Caco-2 (cell line): ENCODE results near the gene ATP8A2. TPM values are rescaled to one million over a fixed set of nuclear protein-coding genes. Genes with fewer than 3 reads are reported as not detected.

ENCODE experiments used
- BruUV-seq: library from RNA; stranded (reverse); fragments of 400-500 nt; replicated peaks from 2 replicates; lab custom pipeline; 2021; lab: Mats Ljungman, UMichigan
- CTCF ChIA-PET: fragments of 300-600 bp; sonication (Branson Sonifier 250); formaldehyde crosslinking; loops from one replicate; lab custom pipeline; 2022; ENCODE audit warnings: antibody characterized with exemption; lab: Charles Lee
- POLR2A ChIA-PET: fragments of 300-600 bp; sonication (Branson Sonifier 250); formaldehyde crosslinking; loops from one replicate; lab custom pipeline; 2022; ENCODE audit warnings: antibody characterized with exemption; lab: Charles Lee
- DNase-seq, 2 experiments: peaks; one replicate each; pipeline versions ENCODE4 v3.0.0 to v3.0.0-alpha.2; 2020 to 2022
- H3K27me3 ChIP-seq: replicated peaks from 2 replicates; pipeline ENCODE4 v1.6.0; 2011; ENCODE audit warnings: low read length; ENCODE audit not compliant: control insufficient read depth, insufficient read depth
- H3K36me3 ChIP-seq: 2 replicates; pipeline ENCODE4 v1.5.1; 2011; ENCODE audit warnings: low read length; ENCODE audit not compliant: control insufficient read depth, insufficient read depth
- H3K4me1 ChIP-seq: fragments of 250-450 bp; sonication (Bioruptor Pico); 2 replicates; pipeline ENCODE4 v1.5.1; 2020; ENCODE audit warnings: mild to moderate bottlenecking
- H3K4me3 ChIP-seq: 2 replicates; pipeline ENCODE4 v1.5.1; 2011; ENCODE audit warnings: low read depth, mild to moderate bottlenecking, control low read depth, low read length
- H3K9me3 ChIP-seq: fragments of 250-450 bp; sonication (Bioruptor Pico); 2 replicates; pipeline ENCODE4 v1.5.1; 2020; ENCODE audit warnings: mild to moderate bottlenecking, moderate library complexity
- H3K27ac Mint-ChIP-seq: one replicate; pipeline ENCODE4 v1.8.0; 2022; ENCODE audit warnings: mixed read lengths; ENCODE audit not compliant: unreplicated experiment
- H3K27me3 Mint-ChIP-seq: one replicate; pipeline ENCODE4 v1.8.0; 2022; ENCODE audit warnings: mixed read lengths; ENCODE audit not compliant: insufficient read depth, unreplicated experiment
- H3K36me3 Mint-ChIP-seq: one replicate; pipeline ENCODE4 v1.8.0; 2022; ENCODE audit warnings: mild to moderate bottlenecking, mixed read lengths; ENCODE audit not compliant: insufficient read depth, unreplicated experiment
- H3K4me1 Mint-ChIP-seq: one replicate; pipeline ENCODE4 v1.8.0; 2022; ENCODE audit warnings: low read depth, mixed read lengths; ENCODE audit not compliant: unreplicated experiment
- H3K4me3 Mint-ChIP-seq: one replicate; pipeline ENCODE4 v1.8.0; 2022; ENCODE audit warnings: mild to moderate bottlenecking, moderate library complexity, mixed read lengths; ENCODE audit not compliant: unreplicated experiment
- H3K9me3 Mint-ChIP-seq: one replicate; pipeline ENCODE4 v1.8.0; 2022; ENCODE audit warnings: mixed read lengths; ENCODE audit not compliant: unreplicated experiment
- intact Hi-C: fragments of 100-400 bp; cut with micrococcal nuclease; formaldehyde crosslinking; loops from one replicate; pipeline ENCODE4 v1.10.0; 2022; ENCODE audit not compliant: unreplicated experiment
- total RNA-seq: library from RNA; stranded (reverse); gene quantifications from 2 replicates; pipeline ENCODE4 v1.2.3, GENCODE V29; 2022
- TF ChIP-seq, protein P1 (sequence below), 2 experiments: fragments of 200-600 bp in 1 of 2; IDR thresholded peaks; 1 replicate in 1 of 2; 2 replicates in 1 of 2; pipeline versions ENCODE4 v1.5.1 to v1.8.0; 2011 to 2022; ENCODE audit warnings: antibody characterized with exemption in 1 of 2, control low read depth in 1 of 2, inconsistent platforms in 1 of 2, low read depth in 1 of 2, low read length in 1 of 2, mild to moderate bottlenecking in 1 of 2, moderate library complexity in 1 of 2; ENCODE audit not compliant: insufficient read depth in 1 of 2, severe bottlenecking in 1 of 2, unreplicated experiment in 1 of 2

ATP8A2 gene
- total RNA-seq, 1 experiment from 2014 or later: 0.05 TPM

DNA sequence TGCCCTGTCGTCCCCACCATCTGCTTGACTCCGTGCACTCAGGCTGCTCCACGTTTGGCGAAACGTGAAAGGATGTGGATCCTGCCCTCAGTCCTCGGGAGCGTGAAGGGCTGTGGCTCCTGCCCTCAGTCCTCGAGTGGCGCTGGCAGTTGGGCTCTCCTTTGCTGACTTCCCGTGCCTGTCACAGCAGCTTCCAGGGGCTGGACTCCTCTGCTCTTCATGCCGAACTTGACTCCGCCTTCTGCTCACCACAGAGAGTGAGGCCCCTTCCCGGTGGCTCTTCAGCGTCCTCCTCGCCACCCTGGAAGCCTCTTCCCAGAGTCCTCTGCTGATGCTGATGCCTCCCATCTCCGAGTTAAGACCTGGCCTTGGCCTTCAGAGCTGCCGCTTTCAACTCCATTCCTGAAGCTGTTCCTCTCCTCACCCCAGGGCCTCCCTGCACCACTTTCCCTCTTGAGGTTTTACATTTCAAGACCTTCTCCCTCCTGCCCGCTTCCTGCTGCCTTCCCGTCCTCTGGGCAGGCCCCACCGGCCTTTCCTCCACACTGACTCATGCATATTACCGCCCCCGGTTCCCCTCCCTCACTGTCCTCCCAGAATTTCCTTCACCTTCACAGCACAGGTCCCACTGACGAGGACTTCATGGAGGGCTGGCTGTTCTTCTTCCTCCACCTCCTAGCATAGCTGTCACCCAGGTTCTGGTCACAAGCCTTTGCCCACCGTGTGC lies 568.4 kb downstream of the ATP8A2 start:
- Mint-ChIP-seq H3K4me3 (no peak overlapping the region), H3K4me1 (peaks cover 6% of the 10 kb centered on the region), H3K27ac (no peak overlapping the region), H3K36me3 (no peaks in the 10 kb centered on the region), H3K27me3 (no peaks in the 10 kb centered on the region), H3K9me3 (no peaks in the 10 kb centered on the region)
- no peaks in the 10 kb centered on the region for H3K4me1 ChIP-seq
- no peaks in the 10 kb centered on the region for H3K27me3 ChIP-seq
- CTCF ChIA-PET: no interaction called here
- TF ChIP-seq, protein P1, sequence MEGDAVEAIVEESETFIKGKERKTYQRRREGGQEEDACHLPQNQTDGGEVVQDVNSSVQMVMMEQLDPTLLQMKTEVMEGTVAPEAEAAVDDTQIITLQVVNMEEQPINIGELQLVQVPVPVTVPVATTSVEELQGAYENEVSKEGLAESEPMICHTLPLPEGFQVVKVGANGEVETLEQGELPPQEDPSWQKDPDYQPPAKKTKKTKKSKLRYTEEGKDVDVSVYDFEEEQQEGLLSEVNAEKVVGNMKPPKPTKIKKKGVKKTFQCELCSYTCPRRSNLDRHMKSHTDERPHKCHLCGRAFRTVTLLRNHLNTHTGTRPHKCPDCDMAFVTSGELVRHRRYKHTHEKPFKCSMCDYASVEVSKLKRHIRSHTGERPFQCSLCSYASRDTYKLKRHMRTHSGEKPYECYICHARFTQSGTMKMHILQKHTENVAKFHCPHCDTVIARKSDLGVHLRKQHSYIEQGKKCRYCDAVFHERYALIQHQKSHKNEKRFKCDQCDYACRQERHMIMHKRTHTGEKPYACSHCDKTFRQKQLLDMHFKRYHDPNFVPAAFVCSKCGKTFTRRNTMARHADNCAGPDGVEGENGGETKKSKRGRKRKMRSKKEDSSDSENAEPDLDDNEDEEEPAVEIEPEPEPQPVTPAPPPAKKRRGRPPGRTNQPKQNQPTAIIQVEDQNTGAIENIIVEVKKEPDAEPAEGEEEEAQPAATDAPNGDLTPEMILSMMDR (IDR thresholded peaks at IDR 0.05; ENCODE audit: insufficient read depth in 1 of 2, low read depth in 1 of 2, low read length in 1 of 2, severe bottlenecking in 1 of 2, unreplicated experiment in 1 of 2): no peak
- no TSS peak for BruUV-seq
- intact Hi-C loops: no loop called here
- H3K4me3 ChIP-seq: no peak overlapping the region
- no peaks in the 10 kb centered on the region for H3K9me3 ChIP-seq
- no peak for DNase-seq
- no peaks in the 10 kb centered on the region for H3K36me3 ChIP-seq
- POLR2A ChIA-PET: no interaction called here

DNA sequence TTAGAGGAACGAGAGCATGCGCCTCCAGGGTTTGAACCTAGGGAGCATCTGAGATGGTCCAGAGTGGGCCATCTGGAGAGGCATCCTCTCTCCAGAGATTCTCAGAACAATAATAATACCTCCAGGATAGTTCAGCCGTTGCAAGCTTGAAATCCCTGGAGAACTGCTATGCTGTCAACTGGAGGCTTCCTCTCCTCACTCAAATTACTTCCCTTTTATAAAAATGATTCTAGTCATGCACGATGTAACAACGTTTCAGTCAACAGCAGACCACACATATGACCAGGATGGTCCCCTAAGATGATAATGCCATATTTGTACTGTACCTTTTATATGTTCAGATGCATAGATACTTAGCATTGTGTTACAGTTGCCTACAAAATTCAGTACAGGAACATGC lies 571.3 kb downstream of the ATP8A2 start:
- intact Hi-C loops: no loop called here
- H3K4me1 ChIP-seq: no peaks in the 10 kb centered on the region
- Mint-ChIP-seq H3K9me3 (no peaks in the 10 kb centered on the region), H3K4me3 (no peak overlapping the region), H3K27ac (no peak overlapping the region), H3K27me3 (no peaks in the 10 kb centered on the region), H3K4me1 (peaks cover 6% of the 10 kb centered on the region), H3K36me3 (no peaks in the 10 kb centered on the region)
- H3K4me3 ChIP-seq: no peak overlapping the region
- BruUV-seq: no TSS peak
- H3K36me3 ChIP-seq: no peaks in the 10 kb centered on the region
- H3K9me3 ChIP-seq: no peaks in the 10 kb centered on the region
- no peak for DNase-seq
- POLR2A ChIA-PET: no interaction called here
- CTCF ChIA-PET: no interaction called here
- TF ChIP-seq, protein P1 (IDR thresholded peaks at IDR 0.05; ENCODE audit: insufficient read depth in 1 of 2, low read depth in 1 of 2, low read length in 1 of 2, severe bottlenecking in 1 of 2, unreplicated experiment in 1 of 2): no peak
- no peaks in the 10 kb centered on the region for H3K27me3 ChIP-seq

DNA sequence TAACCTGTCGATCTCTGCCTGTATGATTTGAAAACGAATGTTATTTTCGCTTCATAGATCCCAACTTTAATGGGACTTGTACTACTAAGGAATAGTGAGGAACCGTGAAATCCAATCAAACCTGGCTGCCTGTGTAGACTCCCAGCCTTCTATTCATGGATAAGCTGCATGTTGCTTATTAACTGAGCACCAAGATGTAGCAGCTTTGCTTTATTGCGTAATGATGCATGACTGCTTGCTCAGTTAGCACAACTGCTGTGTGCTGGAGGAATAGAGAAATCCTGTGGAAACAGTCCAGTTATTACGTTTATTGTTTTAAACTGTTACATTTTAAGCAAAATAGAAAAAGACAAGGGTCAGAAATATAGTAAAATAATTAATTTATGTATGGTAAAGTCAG lies 571.9 kb downstream of the ATP8A2 start:
- POLR2A ChIA-PET: interaction anchor here (0.5 kb wide), 1 partner anchor 56 kb away, joined by 3 read pairs; no protein-coding TSS in a partner anchor
- DNase-seq: peak in 1 of 2 experiments; percentile 22
- no TSS peak for BruUV-seq
- Histone ChIP-seq H3K9me3 (no peaks in the 10 kb centered on the region), H3K4me1 (no peaks in the 10 kb centered on the region), H3K36me3 (no peaks in the 10 kb centered on the region), H3K27me3 (no peaks in the 10 kb centered on the region), H3K4me3 (no peak overlapping the region)
- Mint-ChIP-seq H3K27ac (no peak overlapping the region), H3K36me3 (no peaks in the 10 kb centered on the region), H3K4me3 (no peak overlapping the region), H3K4me1 (peaks cover 6% of the 10 kb centered on the region), H3K27me3 (no peaks in the 10 kb centered on the region), H3K9me3 (no peaks in the 10 kb centered on the region)
- TF ChIP-seq, protein P1 (IDR thresholded peaks at IDR 0.05; ENCODE audit: insufficient read depth in 1 of 2, low read depth in 1 of 2, low read length in 1 of 2, severe bottlenecking in 1 of 2, unreplicated experiment in 1 of 2): no peak
- CTCF ChIA-PET: no interaction called here
- intact Hi-C loops: no loop called here
